Urinary bladder (tissue), 4 donors: ENCODE data around the gene IMP3. TPM values are rescaled to one million over a fixed set of nuclear protein-coding genes. Genes with fewer than 3 reads are reported as not detected.
A peak's percentile ranks its signal among the peaks of the same experiment; 100 is the strongest.
"Not testable (repeated sequence)": the region's sequence is repeated elsewhere in the genome, so short reads cannot be mapped to it uniquely, and the experiment has no call there.

Source experiments
- DNase-seq: peaks from one replicate; pipeline ENCODE4 v3.0.0-alpha.2; 2015; ENCODE audit errors: extremely low spot score
- H3K27ac ChIP-seq: one replicate; pipeline ENCODE4 v1.5.1; 2013; ENCODE audit warnings: low read depth, mild to moderate bottlenecking, moderate library complexity
- H3K36me3 ChIP-seq: one replicate; pipeline ENCODE4 v1.6.1; 2013; ENCODE audit warnings: mild to moderate bottlenecking, moderate library complexity; ENCODE audit not compliant: insufficient read depth
- H3K4me1 ChIP-seq: one replicate; pipeline ENCODE4 v1.6.1; 2013; ENCODE audit warnings: mild to moderate bottlenecking, moderate library complexity; ENCODE audit not compliant: insufficient read depth
- H3K4me3 ChIP-seq: one replicate; pipeline ENCODE4 v1.5.1; 2013; ENCODE audit warnings: low read depth, low read length
- WGBS: extraction: QIAGEN DNeasy Blood & Tissue Kit; methylation state at CpG from one replicate; pipeline ENCODE4 v1.1.7; 2013; 5-methylcytosine and 5-hydroxymethylcytosine counted together
- polyA plus RNA-seq: library from polyadenylated mRNA; stranded (reverse); fragments of 200-250 nt; gene quantifications from one replicate; pipeline ENCODE4 v1.2.3, GENCODE V29; 2013
- total RNA-seq: library from RNA; depleted of rRNA; stranded (reverse); fragments of >200 nt; gene quantifications from one replicate; pipeline ENCODE4 v1.2.3, GENCODE V29; 2014
- donor health status: healthy with polysubstance abuse.
- donor health status: healthy.

The IMP3 gene, protein sequence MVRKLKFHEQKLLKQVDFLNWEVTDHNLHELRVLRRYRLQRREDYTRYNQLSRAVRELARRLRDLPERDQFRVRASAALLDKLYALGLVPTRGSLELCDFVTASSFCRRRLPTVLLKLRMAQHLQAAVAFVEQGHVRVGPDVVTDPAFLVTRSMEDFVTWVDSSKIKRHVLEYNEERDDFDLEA
- total RNA-seq (30.1 TPM), polyA plus RNA-seq (62.5 TPM)

DNA sequence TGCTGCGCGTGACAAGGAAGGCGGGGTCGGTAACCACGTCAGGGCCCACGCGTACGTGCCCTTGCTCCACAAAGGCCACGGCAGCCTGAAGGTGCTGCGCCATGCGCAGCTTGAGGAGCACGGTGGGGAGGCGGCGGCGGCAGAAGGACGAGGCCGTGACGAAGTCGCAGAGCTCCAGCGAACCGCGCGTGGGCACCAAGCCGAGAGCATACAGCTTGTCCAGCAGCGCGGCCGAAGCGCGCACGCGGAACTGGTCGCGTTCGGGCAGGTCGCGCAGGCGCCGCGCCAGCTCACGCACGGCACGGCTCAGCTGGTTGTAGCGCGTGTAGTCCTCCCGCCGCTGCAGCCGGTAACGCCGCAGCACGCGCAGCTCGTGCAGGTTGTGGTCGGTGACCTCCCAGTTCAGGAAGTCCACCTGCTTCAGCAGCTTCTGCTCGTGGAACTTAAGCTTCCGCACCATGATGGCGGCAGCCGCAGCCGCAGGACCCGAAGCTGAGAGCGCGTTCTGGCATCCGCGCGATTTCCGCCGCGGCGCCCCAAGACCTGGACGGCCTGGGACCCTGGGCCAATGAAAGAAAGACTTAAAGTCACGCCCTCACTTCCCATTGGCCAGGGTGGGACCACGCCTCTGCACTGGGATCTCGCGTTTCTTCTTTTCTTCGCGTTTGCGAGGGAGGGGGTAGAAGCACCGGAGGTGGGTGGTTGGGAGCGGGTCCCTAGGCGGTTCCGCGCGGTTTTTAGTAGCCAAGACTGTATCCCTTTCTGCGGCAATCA lies at the start of gene IMP3:
Gene IMP3 (minus strand): TSS at position 516 of the 774 bp plus-strand sequence. CDS start 56 bp downstream, at position 460.
- Histone ChIP-seq H3K27ac (peak within 1 kb of the TSS; percentile 90), H3K4me3 (peak within 1 kb of the TSS; percentile 61), H3K36me3 (no peaks in the 10 kb centered on the region), H3K4me1 (no peaks in the 10 kb centered on the region)
- DNase-seq, result peak; percentile 96
- under 1% methylated on average over 83 of the region's 83 CpGs for WGBS

DNA sequence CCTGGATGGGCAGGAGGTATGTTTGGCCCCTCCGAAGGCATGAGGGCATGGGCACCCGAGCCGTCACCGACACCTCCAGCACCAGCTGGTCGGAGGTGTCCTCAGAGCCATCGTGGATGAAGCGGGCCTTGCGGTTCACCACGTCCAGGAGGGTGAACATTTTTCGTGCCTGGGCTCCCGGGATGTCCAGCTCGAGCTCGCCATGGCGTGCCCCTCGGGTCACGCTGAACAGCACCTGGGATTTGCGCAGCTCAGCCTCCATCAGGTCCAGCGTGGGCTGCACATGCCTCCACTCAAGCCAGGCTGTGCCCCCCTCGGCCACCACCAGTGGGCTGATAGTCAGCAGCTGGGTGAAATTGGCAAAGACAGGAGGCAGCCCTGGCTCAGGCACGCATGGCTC lies 49.4 kb upstream of the IMP3 start:
- not testable (repeated sequence) for H3K4me1 ChIP-seq, DNase-seq, H3K36me3 ChIP-seq, H3K27ac ChIP-seq, H3K4me3 ChIP-seq
- WGBS, result 89% methylated on average over 20 of the region's 20 CpGs

DNA sequence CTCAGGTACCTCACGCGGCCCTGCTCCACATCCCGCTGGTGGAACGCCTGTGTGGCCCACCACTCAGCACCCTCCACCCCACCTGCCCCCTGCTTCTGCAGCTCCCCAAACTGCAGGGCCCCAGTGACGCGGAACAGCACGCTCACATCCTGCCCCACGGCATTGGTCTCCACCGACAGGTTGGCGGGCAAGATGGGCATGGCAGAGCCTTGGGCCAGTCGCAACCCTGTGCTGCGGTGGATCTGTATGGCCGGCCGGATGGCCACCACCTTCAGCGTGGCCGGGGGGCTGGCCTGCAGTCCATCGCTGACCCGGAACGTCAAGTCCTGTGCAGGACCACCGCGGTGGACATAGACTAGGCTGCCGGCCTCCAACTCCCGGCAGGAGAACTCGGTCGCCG lies 48.8 kb upstream of the IMP3 start:
- WGBS, result 93% methylated on average over 26 of the region's 26 CpGs
- Histone ChIP-seq H3K4me3 (no peak overlapping the region), H3K4me1 (no peaks in the 10 kb centered on the region), H3K27ac (no peak overlapping the region), H3K36me3 (no peaks in the 10 kb centered on the region)
- no peak for DNase-seq

DNA sequence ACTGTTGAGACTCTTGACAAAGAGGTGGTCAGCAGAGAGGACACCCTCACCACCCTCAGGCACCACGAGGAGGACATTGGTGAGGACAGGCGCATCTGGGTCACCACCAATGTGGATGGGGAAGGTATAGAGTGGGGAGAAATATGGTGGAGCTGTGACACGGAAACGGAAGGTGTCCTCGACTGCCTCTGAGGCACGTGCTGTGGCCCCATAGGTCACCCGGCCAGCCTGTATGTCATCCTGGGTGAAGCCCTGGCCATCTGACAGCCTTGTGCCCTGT lies 48.2 kb upstream of the IMP3 start:
- 91% methylated on average over 7 of the region's 7 CpGs for WGBS
- no peaks in the 10 kb centered on the region for H3K36me3 ChIP-seq
- H3K27ac ChIP-seq, result no peak overlapping the region
- H3K4me1 ChIP-seq, result no peaks in the 10 kb centered on the region
- no peak for DNase-seq
- no peak overlapping the region for H3K4me3 ChIP-seq

DNA sequence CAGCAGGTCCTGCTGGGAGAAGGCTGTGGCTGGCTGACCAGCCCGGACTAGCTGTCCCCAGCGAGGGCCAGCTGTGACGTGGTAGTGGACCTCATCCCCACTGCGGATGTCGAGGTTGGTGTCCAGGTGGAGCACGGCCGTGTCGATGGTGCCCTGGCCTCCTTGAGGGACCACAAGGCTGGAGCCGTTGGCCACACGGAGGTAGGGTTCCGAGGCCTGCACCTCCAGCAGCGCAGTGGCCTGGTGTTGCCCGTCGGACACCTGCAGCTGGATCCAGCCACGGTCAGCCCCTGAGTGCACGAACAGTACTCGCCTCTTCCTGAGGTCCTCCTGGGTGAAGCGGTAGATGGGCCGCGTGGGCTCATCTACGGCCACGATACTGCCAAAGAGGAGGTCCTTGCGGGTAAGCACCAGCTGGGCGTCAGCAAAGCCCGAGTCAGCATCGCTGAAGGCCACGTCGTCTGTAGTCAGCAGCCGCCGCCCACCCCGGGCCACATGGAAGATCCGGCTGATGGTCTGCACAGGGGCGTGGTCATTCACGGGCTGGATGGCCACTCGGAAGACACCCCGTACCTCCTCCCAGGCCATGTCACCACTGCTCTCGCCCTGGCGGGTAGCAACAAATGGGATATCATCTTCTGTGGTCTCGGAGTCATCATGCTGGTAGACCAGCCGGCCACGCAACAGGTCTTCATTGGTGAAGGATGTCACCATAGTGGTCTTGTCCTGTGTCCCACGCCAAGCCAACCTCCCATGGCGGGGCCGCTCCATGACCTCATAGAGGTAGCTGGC lies 47.7 kb upstream of the IMP3 start:
- 90% methylated on average over 44 of the region's 44 CpGs for WGBS
- Histone ChIP-seq H3K4me3 (no peak overlapping the region), H3K36me3 (no peaks in the 10 kb centered on the region), H3K27ac (no peak overlapping the region), H3K4me1 (no peaks in the 10 kb centered on the region)
- no peak for DNase-seq

- WGBS, result 37% methylated on average over 14 of the region's 14 CpGs
- not testable (repeated sequence) for H3K4me1 ChIP-seq, H3K27ac ChIP-seq, H3K4me3 ChIP-seq, DNase-seq, H3K36me3 ChIP-seq
Observed at GRCh38 chr15:75686212-75686642, 46.2 kb upstream of the IMP3 start.

DNA sequence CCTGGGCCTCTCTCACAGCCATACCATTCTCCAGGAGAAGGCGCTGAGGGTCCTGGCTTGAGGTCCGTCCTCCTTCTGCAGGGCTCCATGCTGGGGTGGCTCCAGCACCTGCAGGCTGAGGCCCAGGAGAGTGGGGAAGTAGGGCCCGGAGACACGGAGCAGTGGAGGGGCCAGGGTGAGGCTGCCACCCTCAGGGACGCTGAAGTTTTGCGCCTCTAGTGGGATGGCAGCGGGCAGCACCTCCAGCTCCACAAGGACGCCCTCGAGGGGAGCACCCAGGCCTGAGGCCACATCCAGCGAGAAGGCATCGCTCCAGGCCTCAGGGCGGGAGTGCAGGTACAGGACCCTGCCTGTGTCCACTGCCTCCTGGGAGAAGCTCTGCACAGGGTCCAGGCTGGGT lies 45.2 kb upstream of the IMP3 start:
- Histone ChIP-seq H3K27ac (no peak overlapping the region), H3K36me3 (no peaks in the 10 kb centered on the region), H3K4me3 (no peak overlapping the region), H3K4me1 (no peaks in the 10 kb centered on the region)
- DNase-seq, result no peak
- WGBS, result 81% methylated on average over 12 of the region's 12 CpGs

DNA sequence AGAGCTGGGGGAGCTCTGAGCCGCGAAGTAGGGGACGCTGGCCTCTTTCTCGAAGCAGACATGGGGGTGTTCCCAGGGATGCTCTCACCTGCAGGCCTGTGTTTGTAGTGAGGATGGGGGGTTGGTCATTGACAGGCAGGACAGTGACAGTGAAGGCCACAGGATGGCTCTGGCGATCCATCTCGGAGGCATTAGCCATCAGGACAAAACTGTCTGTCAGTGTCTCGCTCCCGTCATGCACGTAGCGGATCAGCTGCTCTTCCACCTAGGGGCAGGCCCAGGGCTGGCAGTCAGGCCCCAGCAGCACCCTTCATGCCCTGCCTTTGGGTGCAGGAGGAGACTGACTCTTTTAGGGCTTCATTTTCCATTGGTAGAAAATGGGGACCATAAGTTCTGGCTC lies 44.6 kb upstream of the IMP3 start:
- Histone ChIP-seq H3K36me3 (no peaks in the 10 kb centered on the region), H3K4me1 (no peaks in the 10 kb centered on the region), H3K27ac (no peak overlapping the region), H3K4me3 (no peak overlapping the region)
- WGBS, result 85% methylated on average over 10 of the region's 10 CpGs
- no peak for DNase-seq

DNA sequence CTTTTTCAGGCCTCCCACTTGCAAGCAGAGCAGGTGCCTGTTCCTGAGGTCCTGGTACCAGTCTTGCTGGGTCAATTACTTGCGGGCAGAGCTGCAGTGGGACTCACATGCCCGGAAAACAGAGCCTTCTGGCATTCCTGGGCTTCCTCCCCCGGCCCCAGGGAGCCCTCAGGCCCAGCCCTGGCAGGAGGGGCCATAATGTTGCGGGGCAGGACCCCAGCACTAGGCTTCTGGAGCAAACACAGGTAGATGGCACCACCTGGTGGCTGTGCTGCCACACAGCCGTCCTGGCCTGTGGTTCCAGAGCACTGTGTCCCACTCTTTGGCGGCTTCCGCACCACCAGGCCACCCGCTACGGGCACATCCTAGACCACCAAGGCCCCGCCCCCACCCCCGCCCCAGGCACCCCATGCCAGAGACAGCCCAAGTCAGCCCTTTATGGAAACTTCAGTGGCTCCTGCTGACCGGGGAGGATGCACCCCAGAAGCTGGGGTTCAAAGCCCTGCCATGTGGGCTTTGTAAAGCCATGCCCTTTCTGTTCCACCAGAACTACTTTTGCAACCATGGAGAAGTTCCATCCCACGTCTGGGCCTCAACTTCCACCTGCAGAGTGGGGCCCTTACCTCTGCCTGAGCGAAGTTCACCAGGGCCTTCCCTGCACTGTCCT lies 43.8 kb upstream of the IMP3 start:
- H3K27ac ChIP-seq, H3K4me3 ChIP-seq, DNase-seq, H3K36me3 ChIP-seq, H3K4me1 ChIP-seq: not testable (repeated sequence)
- 33% methylated on average over 14 of the region's 14 CpGs for WGBS

DNA sequence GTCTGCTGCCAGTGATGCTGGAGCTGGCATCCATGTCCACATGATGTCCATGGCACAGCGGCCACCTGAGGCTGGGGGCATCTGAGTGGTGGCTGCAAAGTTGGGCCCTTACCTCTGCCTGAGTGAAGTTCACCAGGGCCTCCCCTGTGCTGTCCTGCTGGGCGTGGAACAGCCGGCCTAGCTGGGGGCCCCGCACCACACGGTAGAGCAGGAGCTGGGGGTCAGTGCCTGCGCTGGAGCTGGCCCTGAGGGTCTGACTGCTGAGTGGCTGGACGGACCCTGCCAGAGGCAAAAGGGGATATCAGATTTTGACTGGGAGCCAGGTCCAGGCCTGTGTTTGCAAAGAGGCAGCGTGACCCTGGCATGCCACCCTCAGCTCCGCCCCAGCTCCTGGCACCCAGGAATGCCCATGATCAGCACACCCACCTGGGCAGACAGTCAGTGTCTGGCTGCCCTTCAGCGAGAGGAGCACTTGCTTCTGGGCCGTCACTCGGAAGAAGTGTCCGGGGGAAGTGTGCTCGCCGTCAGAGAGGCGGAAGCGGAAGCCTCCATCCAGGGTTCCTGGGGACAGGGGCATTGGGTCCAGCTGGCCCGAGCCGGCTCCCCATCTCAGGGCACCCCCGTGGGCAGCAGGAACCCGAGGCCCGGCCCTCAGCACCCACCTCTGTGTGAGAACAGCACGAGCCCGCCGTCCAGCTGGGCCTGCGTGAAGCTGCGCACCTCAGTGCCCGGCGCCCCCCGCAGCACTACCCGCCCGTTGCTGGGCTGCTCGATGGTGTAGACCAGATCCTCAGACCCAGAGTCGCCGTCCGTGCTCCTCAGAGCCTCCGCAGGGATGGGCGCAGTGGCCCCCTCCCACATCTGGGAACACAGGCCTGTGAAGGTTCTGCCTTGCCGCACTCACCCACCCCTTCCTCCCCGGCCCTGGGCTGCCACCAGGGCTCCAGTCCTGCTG lies 42.4 kb upstream of the IMP3 start:
- H3K4me3 ChIP-seq, result no peak overlapping the region
- no peaks in the 10 kb centered on the region for H3K36me3 ChIP-seq
- H3K27ac ChIP-seq, result no peak overlapping the region
- no peaks in the 10 kb centered on the region for H3K4me1 ChIP-seq
- 89% methylated on average over 40 of the region's 40 CpGs for WGBS
- no peak for DNase-seq

DNA sequence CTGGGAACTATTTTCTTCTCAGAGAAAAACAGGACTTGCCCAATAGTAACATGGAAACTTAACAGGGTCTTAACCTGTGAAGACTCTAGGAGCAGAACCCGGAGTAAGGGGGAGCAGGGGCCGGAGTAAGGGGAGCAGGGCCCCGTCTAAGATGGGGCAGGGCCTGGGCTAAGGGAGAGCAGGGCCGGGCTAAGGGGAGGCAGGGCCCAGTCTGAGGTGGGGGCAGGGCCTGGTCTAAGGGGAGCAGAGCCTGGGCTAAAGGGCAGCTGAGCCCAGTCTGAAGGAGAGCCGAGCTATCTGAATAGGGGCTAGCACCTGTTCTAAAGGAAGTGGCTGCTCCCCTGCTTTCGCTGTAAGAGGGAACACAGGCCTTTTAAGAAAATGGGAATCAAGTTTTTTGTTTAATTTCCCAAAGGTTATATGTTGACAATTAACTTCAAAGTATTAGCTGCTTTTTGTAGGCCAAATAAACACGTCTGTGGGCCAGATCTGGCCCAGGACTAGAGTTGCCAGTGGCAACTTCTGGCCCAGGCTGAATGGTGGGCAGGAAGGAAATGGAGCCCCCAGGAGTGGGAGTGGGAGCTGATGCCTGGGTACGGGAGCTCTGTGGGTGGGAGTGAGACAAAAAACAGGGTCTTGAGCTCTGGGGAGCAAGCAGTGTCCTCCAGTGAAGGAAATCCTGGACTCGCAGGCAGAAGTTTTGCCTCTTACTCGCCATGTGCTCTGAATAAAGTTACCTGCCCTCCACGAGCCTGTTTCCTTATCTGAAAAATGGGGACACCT lies 40.2 kb upstream of the IMP3 start:
- H3K36me3 ChIP-seq, result no peaks in the 10 kb centered on the region
- H3K4me3 ChIP-seq, result no peak overlapping the region
- 75% methylated on average over 11 of the region's 11 CpGs for WGBS
- no peak for DNase-seq
- no peak overlapping the region for H3K27ac ChIP-seq
- H3K4me1 ChIP-seq, result no peaks in the 10 kb centered on the region

DNA sequence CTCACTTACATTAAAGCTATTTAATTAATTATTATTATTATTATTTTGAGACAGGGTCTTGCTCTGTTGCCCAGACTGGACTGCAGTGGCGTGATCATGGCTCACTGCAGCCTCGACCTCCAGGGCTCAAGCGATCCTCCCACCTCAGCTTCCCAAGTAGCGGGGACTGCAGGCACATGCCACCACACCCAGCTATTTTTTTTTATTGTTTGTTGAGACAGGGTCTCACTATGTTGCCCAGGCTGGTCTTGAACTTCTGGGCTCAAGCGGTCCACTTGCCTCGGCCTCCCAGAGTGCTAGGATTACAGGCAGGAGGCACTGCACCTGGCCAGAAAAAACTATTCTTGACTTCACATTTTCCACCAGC lies 38.3 kb upstream of the IMP3 start:
- not testable (repeated sequence) for H3K36me3 ChIP-seq, H3K4me1 ChIP-seq, H3K4me3 ChIP-seq, DNase-seq, H3K27ac ChIP-seq
- WGBS, result 90% methylated on average over 6 of the region's 6 CpGs
